Stomach (tissue), 4 donors: ENCODE results near the gene SMIM35.

ENCODE experiments used
- CTCF ChIP-seq, 7 experiments: fragments of 450-650 bp in 4 of 7; fragments of 200-600 bp in 3 of 7; sonication (generic) in 3 of 7; IDR thresholded peaks; one replicate each; pipeline ENCODE4 v1.5.1; 2016 to 2019; ENCODE audit warnings: antibody characterized with exemption in 7 of 7, control low read depth in 2 of 7, mild to moderate bottlenecking in 1 of 7
- POLR2A ChIP-seq, 4 donors: fragments of 450-650 bp; IDR thresholded peaks; one replicate each; pipeline ENCODE4 v1.6.1; 2016; ENCODE audit warnings: antibody characterized with exemption in 4 of 4, control low read depth in 2 of 4, mild to moderate bottlenecking in 1 of 4, moderate library complexity in 1 of 4

GRCh38 chr11:118074091-118074685 lies 12.6 kb downstream of the SMIM35 start:
- TF ChIP-seq CTCF (IDR thresholded peaks at IDR 0.05) (no peak), POLR2A (IDR thresholded peaks at IDR 0.05) (no peak)
